Breast epithelium (tissue), 4 donors: Measurements from ENCODE around the gene BRME1. TPM values are rescaled to one million over a fixed set of nuclear protein-coding genes. Genes with fewer than 3 reads are reported as not detected.

Experiments
- DNase-seq, 2 donors: peaks; one replicate each; pipeline ENCODE4 v3.0.0-alpha.2; 2019; ENCODE audit warnings: low spot score in 2 of 2
- H3K27ac ChIP-seq, 2 donors: fragments of 200-600 bp; sonication (generic) in 1 of 2; one replicate each; pipeline ENCODE4 v1.5.1; 2016 to 2019; ENCODE audit warnings: mild to moderate bottlenecking in 1 of 2
- H3K27me3 ChIP-seq, 2 donors: fragments of 200-600 bp; sonication (generic) in 1 of 2; one replicate each; pipeline versions ENCODE4 v1.5.1 to v1.6.0; 2017 to 2019; ENCODE audit warnings: control low read depth in 1 of 2, mild to moderate bottlenecking in 1 of 2
- H3K36me3 ChIP-seq: fragments of 200-600 bp; one replicate; pipeline ENCODE4 v1.5.1; 2019
- H3K4me1 ChIP-seq, 2 donors: fragments of 200-600 bp; sonication (generic); one replicate each; pipeline ENCODE4 v1.5.1; 2016 to 2019; ENCODE audit warnings: control low read depth in 1 of 2
- H3K4me3 ChIP-seq, 3 donors: fragments of 200-600 bp; sonication (generic); 1 replicate in 2 of 3; 2 replicates in 1 of 3; pipeline ENCODE4 v1.5.1; 2016 to 2019; ENCODE audit warnings: mild to moderate bottlenecking in 3 of 3, moderate library complexity in 2 of 3
- H3K9me3 ChIP-seq, 2 donors: fragments of 200-600 bp; sonication (generic) in 1 of 2; one replicate each; pipeline ENCODE4 v1.5.1; 2016 to 2019; ENCODE audit warnings: control low read depth in 1 of 2
- CTCF ChIP-seq, 3 donors: fragments of 450-650 bp; IDR thresholded peaks; one replicate each; pipeline ENCODE4 v1.5.1; 2016 to 2017; ENCODE audit warnings: antibody characterized with exemption in 3 of 3, mild to moderate bottlenecking in 3 of 3, moderate library complexity in 3 of 3
- POLR2A ChIP-seq: fragments of 450-650 bp; IDR thresholded peaks from one replicate; pipeline ENCODE4 v1.6.1; 2016; ENCODE audit warnings: antibody characterized with exemption, mild to moderate bottlenecking, moderate library complexity
- POLR2AphosphoS5 ChIP-seq, 3 donors: sonication (generic); formaldehyde crosslinking; IDR thresholded peaks; one replicate each; pipeline ENCODE4 v1.6.1; 2017; ENCODE audit warnings: antibody characterized with exemption in 3 of 3
- intact Hi-C: fragments of 100-400 bp; cut with DNase I; formaldehyde crosslinking; loops from one replicate; pipeline ENCODE4 v1.15.1; 2023; ENCODE audit warnings: low total_unique reads
- total RNA-seq, 3 donors: library from RNA; depleted of rRNA; stranded (reverse); fragments of >200 nt; gene quantifications; one replicate each; pipeline ENCODE4 v1.1.0, GENCODE V29; 2016

BRME1 gene
- total RNA-seq, 3 donors from 2014 or later: 1.3 to 6.3 (median 1.6) TPM

GRCh38 chr19:13932149-13932637 lies 26.3 kb upstream of the BRME1 start:
- Histone ChIP-seq H3K9me3 (no peaks in the 10 kb centered on the region), H3K4me1 (no peaks in the 10 kb centered on the region), H3K4me3 (no peak overlapping the region), H3K36me3 (no peaks in the 10 kb centered on the region), H3K27me3 (no peaks in the 10 kb centered on the region), H3K27ac (no peak overlapping the region)
- TF ChIP-seq POLR2A (no peak), CTCF (IDR thresholded peaks at IDR 0.05) (no peak), POLR2AphosphoS5 (IDR thresholded peaks at IDR 0.05) (no peak)
- intact Hi-C loops: no loop called here
- DNase-seq: no peak

DNA sequence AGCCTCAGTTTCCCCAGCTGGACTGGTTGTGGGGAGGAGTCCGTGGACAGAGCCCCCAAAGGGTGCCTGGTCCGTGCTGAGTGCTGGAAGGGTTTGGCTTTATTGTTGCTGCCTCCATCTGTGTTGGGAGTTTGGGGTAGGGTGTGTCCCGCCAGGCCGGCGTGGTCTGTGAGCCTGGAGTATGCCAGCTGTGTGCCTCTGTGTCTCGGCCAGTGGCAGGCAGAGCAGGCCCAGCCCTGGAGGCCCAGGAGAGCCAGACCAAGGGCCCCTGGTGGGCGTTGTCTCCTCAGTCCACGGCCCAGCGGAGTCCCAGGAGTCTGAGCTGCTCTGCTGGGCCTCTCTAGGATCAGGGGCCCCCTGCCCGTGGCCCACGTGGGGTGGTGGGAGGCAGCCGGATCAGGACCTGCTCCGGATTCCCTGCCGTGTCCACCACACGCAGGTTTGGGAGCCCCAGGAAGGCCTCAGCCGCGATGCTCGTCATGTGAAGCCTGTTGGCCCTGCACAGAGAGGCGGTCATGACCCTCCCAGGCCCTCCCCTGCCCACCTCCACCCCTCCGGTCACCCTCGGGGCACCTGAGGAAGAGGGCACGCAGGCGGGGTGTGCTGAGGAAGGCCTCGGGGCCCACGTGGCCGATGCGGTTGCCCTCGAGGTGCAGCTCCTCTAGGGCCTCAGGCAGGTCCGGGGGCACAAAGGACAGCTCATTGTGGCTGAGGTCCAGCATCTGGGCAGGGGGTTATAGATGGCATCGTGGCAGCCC lies 25.7 kb upstream of the BRME1 start:
- peak overlapping the region in 1 of 2 donors; percentile 38 for H3K27ac ChIP-seq
- H3K9me3 ChIP-seq: no peaks in the 10 kb centered on the region
- no peak for TF ChIP-seq POLR2A
- no peak for TF ChIP-seq CTCF (IDR thresholded peaks at IDR 0.05)
- TF ChIP-seq POLR2AphosphoS5 (IDR thresholded peaks at IDR 0.05): no peak
- no peak overlapping the region for H3K4me3 ChIP-seq
- intact Hi-C loops: no loop called here
- DNase-seq: no peak
- H3K36me3 ChIP-seq: no peaks in the 10 kb centered on the region
- H3K4me1 ChIP-seq: no peaks in the 10 kb centered on the region
- H3K27me3 ChIP-seq: no peaks in the 10 kb centered on the region

- TF ChIP-seq CTCF (IDR thresholded peaks at IDR 0.05) (no peak), POLR2AphosphoS5 (IDR thresholded peaks at IDR 0.05) (no peak), POLR2A (no peak)
- Histone ChIP-seq H3K4me3 (peak overlapping the region in 2 of 3 donors; percentile 35 to 47), H3K27ac (peak overlapping the region; percentile 19 to 36), H3K27me3 (no peaks in the 10 kb centered on the region), H3K9me3 (no peaks in the 10 kb centered on the region), H3K36me3 (no peaks in the 10 kb centered on the region), H3K4me1 (no peaks in the 10 kb centered on the region)
- DNase-seq: no peak
- intact Hi-C loops: no loop called here
Observed at GRCh38 chr19:13930402-13930801, 24.5 kb upstream of the BRME1 start.

DNA sequence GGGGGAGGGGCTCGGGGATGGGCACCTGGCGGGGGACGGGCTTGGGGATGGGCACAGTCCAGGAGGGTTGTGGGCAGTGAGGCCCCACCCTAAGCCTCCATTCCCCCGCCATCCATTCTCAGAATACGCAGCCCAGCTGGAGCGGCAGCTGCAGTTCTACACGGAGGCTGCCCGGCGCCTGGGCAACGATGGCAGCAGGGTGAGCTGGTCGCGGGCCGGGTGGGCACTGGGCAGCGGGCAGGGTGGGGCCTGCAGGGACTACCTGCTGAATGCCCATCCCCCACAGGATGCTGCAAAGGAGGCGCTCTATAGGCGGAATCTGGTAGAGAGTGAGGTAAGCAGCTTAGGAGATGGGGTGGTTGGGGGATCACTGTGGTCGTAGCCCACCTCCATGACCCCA lies 24.0 kb upstream of the BRME1 start:
- no peaks in the 10 kb centered on the region for H3K9me3 ChIP-seq
- no peak for DNase-seq
- no peaks in the 10 kb centered on the region for H3K4me1 ChIP-seq
- no peaks in the 10 kb centered on the region for H3K27me3 ChIP-seq
- intact Hi-C loops: no loop called here
- peak overlapping the region in 2 of 3 donors; percentile 35 to 47 for H3K4me3 ChIP-seq
- H3K36me3 ChIP-seq: no peaks in the 10 kb centered on the region
- H3K27ac ChIP-seq: peak overlapping the region; percentile 19 to 36
- TF ChIP-seq CTCF (IDR thresholded peaks at IDR 0.05) (no peak), POLR2AphosphoS5 (IDR thresholded peaks at IDR 0.05) (no peak), POLR2A (no peak)

DNA sequence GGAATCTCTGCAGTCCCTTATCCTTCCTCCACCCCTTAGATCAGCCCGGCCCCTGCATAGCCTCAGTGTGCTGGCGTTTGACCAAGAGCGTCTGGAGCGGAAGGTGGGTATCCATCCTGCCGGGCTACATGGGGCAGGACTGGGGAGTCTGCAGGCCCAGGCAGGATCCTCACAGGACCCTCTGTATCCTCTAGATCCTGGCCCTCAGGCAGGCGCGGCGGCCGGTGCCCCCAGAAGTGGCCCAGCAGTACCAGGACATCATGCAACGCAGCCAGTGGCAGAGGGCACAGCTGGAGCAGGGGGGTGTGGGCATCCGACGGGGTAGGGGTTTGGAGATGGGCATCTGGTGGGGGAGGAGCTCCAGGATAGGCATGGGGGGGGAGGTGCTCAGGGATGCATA lies 23.4 kb upstream of the BRME1 start:
- no peak for DNase-seq
- Histone ChIP-seq H3K9me3 (no peaks in the 10 kb centered on the region), H3K27ac (no peak overlapping the region), H3K4me3 (no peak overlapping the region), H3K36me3 (no peaks in the 10 kb centered on the region), H3K27me3 (no peaks in the 10 kb centered on the region), H3K4me1 (no peaks in the 10 kb centered on the region)
- intact Hi-C loops: no loop called here
- TF ChIP-seq POLR2AphosphoS5 (IDR thresholded peaks at IDR 0.05) (no peak), CTCF (IDR thresholded peaks at IDR 0.05) (no peak), POLR2A (no peak)
